Measurements from ENCODE around the gene POU6F2.

The POU6F2 gene

DNA sequence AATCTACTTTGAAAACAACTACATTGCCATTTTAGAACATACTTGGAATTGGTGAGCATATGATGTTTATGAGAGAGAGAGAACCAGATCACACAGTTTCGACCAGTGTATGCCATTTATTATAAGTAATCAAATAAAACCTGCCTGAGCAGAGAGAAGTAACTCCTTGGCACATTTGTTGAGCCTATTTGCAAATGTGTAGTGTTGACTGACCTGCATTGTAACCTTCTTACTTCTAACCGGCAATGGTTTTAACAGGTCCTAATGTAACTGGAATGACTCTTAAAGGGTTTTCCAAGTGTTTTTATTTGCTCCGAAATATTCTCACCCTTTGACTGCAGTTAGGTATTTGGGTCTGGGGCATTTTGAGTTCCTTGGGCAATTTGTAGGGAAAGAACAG is 167.6 kb downstream of the POU6F2 start:
- DNase-seq (ENCODE audit: low read depth), result no peak
- H3K4me3 ChIP-seq (replicated peaks; ENCODE audit: low read depth, low read length), result no peak overlapping the region
- TF ChIP-seq, protein P1, sequence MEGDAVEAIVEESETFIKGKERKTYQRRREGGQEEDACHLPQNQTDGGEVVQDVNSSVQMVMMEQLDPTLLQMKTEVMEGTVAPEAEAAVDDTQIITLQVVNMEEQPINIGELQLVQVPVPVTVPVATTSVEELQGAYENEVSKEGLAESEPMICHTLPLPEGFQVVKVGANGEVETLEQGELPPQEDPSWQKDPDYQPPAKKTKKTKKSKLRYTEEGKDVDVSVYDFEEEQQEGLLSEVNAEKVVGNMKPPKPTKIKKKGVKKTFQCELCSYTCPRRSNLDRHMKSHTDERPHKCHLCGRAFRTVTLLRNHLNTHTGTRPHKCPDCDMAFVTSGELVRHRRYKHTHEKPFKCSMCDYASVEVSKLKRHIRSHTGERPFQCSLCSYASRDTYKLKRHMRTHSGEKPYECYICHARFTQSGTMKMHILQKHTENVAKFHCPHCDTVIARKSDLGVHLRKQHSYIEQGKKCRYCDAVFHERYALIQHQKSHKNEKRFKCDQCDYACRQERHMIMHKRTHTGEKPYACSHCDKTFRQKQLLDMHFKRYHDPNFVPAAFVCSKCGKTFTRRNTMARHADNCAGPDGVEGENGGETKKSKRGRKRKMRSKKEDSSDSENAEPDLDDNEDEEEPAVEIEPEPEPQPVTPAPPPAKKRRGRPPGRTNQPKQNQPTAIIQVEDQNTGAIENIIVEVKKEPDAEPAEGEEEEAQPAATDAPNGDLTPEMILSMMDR (IDR thresholded peaks at IDR 0.05; ENCODE audit: low read length, missing control alignments), result no peak

DNA sequence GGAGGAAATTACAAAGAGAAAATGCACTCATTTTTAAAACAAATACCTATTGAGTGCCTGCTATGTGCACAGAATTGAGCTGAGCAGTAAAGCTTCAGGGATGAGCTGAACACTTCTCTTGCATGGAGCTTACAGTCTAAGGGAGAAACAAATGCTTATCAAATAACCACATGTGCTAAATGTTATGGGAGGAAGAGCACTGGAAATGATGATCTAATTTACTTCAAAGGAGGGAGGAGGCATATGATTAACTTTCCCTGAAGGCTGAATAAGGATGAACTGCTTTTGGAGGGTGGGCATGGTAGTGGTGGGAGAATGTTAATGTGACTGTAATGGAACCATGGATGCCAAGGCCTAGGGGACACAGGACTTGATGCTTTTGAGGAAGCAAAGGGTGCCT is 168.2 kb downstream of the POU6F2 start:
- no peak overlapping the region for H3K4me3 ChIP-seq (replicated peaks; ENCODE audit: low read depth, low read length)
- TF ChIP-seq, protein P1 (IDR thresholded peaks at IDR 0.05; ENCODE audit: low read length, missing control alignments), result no peak
- no peak for DNase-seq (ENCODE audit: low read depth)

DNA sequence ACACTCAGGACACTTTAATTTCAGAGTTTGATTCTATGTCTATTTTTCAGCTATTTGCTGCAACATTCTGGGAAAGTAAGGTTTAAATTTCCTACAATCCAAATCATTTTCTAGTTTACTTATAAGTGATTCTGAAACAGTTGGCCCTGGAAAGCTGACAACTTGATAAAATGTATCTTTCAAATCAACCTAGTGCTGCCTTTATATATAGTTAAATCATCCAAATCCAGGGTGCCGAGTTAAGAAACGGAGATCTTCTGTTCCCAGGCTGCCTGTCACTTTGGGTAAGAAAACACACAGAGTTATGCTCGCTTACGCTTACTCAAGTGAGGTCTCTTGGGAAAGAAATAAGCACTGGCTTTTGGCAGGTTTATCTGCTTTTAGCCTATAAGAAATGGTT is 175.0 kb downstream of the POU6F2 start:
- H3K4me3 ChIP-seq (replicated peaks; ENCODE audit: low read depth, low read length), result no peak overlapping the region
- TF ChIP-seq, protein P1 (IDR thresholded peaks at IDR 0.05; ENCODE audit: low read length, missing control alignments), result no peak
- no peak for DNase-seq (ENCODE audit: low read depth)

DNA sequence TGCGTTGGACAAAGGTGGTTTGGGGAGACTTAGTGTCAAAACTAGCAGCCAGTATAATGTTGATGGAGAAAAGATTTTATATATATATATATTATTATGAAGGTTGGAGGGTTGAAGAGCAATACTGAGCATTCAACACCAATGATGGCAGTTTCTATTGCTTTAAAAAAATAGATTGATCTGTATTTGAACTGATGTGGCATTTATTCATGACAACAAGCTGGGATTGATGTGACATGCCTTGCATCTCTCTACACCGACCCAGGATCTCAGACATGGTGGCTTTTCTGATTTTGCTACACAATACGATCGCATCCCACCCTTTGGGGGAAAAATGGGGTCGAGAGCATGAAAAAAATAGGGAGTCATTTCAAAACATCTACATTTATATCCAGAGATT is 175.4 kb downstream of the POU6F2 start:
- H3K4me3 ChIP-seq (replicated peaks; ENCODE audit: low read depth, low read length), result no peak overlapping the region
- TF ChIP-seq, protein P1 (IDR thresholded peaks at IDR 0.05; ENCODE audit: low read length, missing control alignments), result no peak
- DNase-seq (ENCODE audit: low read depth), result no peak

DNA sequence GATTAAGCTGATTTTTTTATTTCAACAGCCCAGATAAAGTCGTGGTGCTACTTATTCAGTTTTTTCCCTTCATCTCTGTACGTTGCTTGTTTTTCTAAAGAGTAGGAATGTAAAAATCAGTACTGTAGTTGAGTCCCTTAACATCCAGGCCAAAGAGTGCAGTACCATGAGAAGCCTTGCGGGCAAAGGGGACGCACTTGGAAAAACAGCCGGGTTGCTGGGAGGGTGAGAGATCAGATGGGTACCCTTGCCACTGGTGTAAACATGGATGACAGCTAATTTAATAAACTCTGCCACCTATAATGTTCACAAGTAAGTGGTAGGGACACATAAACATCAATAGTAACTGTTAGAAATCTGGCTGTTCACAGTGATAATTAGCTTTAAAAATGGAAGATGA is 175.9 kb downstream of the POU6F2 start:
- no peak overlapping the region for H3K4me3 ChIP-seq (replicated peaks; ENCODE audit: low read depth, low read length)
- no peak for DNase-seq (ENCODE audit: low read depth)
- TF ChIP-seq, protein P1 (IDR thresholded peaks at IDR 0.05; ENCODE audit: low read length, missing control alignments), result no peak

DNA sequence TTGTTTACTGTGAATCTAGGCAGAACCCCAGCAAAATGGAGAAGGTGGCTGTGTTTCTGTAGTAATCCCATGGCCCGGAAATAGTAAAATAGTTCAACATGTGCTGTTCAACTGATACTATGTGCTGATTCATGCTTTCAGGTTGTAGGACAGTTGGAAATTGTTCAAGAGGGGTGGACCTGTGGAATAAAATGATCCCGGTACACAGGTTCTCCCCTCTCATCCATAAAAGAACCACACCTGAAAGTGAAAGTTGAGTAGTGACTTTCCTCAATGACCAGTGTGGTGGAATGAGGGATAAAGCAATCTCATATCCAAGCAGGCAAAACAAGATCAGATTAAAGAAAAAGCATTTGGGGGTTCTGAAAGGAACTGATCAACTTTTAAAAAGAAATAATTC is 177.1 kb downstream of the POU6F2 start:
- TF ChIP-seq, protein P1 (IDR thresholded peaks at IDR 0.05; ENCODE audit: low read length, missing control alignments), result no peak
- H3K4me3 ChIP-seq (replicated peaks; ENCODE audit: low read depth, low read length), result no peak overlapping the region
- DNase-seq (ENCODE audit: low read depth), result no peak

DNA sequence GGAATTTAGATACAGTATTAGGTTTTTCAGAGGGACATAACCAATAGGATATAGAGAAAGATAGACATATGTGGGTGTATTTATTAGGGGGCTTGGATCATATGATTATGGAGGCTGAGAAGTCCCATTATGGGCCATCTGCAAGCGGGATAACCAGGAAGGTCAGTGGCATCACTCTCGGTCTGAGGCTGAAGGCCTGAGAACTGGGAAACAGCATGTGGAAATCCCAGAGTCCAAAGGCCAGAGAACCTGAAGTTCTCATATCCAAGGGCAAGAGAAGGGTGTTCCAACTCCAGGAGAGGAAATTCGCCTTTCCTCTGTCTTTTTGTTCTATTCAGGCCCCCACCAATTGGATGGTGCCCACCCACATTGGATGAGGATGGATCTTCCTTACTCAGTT is 180.7 kb downstream of the POU6F2 start:
- no peak for DNase-seq (ENCODE audit: low read depth)
- TF ChIP-seq, protein P1 (IDR thresholded peaks at IDR 0.05; ENCODE audit: low read length, missing control alignments), result no peak
- H3K4me3 ChIP-seq (replicated peaks; ENCODE audit: low read depth, low read length), result no peak overlapping the region

Data from fibroblast of pulmonary artery (primary cell).